GM21723 (cell line): Measurements from ENCODE around the gene C11orf91.
"Not testable (repeated sequence)": the region's sequence is repeated elsewhere in the genome, so short reads cannot be mapped to it uniquely, and the experiment has no call there.

Experiments
- ATAC-seq: cut with Tn5 transposase; IDR thresholded peaks from one replicate; pipeline ENCODE4 v1.9.1; 2021; ENCODE audit warnings: mild to moderate bottlenecking, moderate library complexity; ENCODE audit not compliant: unreplicated experiment

The C11orf91 gene

GRCh38 chr11:33721984-33722383 lies 21.4 kb upstream of the C11orf91 start:
- ATAC-seq: no peak

GRCh38 chr11:33721426-33721825 lies 20.8 kb upstream of the C11orf91 start:
- ATAC-seq: no peak

DNA sequence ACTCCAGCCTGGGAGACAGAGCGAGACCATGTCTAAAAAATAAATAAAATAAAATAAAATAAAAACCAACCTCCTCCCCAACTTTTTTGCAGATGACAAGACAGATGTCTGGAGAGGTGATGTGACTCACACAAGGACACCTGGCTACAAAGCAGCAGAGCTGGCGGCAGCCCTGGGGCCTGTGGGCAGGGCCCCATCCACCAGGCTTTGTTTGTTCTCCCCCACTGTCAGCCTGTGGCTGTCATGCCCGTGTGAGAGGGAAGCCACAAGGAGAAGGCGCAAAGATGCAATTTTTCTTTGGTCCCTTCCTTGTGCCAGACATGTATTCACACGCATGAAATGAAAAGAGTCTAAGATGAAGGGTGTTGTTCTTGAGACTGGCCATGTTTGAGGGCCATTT lies 19.0 kb upstream of the C11orf91 start:
- no peak for ATAC-seq

- no peak for ATAC-seq
These were observed 17.8 kb upstream of the C11orf91 start for GRCh38 chr11:33718440-33718839.

DNA sequence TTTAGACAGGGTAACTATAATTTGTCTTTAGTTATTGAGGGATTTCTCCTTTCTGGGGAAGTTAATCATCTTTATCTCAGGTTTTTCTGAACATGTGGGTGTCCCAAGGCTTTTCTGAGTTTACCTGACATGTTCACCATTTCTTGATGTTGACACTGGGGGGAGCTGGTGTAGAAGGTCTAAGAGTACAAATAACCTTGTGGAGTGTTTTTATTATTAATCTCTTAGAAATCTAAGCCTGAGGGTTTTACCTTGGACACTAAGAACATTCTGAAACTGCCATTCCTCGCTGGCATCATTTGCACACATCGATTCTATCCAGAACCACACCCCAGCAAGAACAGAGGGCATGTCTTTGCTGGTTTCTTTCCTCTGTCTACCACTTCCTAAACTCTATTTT lies 15.6 kb upstream of the C11orf91 start:
- ATAC-seq: no peak

DNA sequence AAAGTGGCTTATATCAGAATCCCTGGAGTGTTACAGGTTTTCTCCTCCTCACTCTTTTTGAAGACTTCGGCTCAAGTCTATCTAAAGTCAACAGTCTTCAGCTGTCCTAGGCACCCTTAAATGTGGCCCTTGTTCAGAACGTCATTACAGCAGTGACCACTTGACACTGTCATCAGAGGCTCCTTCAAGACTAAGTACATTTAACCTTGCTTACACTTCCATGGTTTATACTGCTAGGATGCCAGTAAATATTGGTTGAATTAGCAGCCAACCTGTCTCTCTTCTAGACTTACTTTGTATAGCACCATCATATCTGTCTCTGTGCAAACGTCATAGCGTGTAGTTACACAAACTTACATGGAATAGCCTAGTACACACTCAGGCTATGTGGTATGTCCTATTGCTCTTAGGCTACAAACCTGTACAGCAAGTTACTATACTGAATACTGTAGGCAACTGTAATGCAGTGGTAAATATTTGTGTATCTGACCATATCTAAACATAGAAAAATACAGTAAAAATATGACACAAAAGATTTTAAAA lies 13.3 kb upstream of the C11orf91 start:
- ATAC-seq: no peak

DNA sequence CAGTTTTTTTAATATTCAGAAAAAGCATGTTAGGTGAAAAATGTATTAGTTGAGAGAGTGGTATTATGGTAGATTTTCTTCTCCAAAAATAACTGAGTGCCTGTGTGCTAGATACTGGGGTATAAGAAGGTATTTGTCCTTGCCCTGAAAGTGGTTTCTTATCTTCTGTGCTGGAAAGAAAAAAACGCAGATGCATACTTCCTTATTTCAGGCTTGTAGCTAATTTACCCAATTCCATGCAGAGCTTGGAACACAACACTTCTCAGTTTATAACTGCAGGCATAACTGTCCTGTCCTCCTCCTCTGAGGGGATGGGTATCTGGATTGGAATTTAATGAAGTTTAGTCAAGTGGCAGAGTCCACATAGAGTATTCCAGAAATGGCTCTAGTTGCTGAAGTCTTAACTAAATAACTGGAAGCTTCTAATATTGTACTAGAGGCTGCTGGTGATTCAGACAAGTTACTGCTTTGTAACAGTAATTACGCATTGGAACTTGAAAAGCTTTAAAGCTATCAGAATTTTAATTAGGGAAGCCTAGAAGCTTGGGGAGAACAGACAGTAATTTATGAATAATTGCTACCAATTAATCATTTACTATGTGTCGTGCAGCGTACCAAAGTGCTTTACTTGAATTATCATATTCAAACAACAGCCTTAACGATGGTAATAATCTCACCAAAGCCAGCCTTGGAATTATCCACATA lies 12.7 kb upstream of the C11orf91 start:
- no peak for ATAC-seq

GRCh38 chr11:33712436-33712835 lies 11.8 kb upstream of the C11orf91 start:
- no peak for ATAC-seq

DNA sequence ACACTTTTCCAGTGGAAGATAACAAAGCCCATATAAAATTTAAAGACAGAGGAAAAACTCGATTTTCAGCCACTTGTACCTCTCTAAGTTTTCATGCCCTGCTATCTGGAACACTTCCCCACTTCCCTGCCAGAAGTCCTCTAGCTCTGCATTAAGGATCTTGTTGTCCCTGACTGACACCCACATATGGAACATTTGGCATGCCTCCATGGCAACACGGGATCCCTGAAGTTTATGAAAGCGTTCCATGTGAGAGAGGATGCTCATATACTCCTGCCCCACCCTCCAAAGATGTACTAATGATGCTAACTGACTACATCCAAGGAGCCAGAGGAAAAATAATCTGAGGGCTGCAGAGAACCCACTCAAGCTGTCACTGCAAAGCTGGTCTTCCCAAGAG lies 8.8 kb upstream of the C11orf91 start:
- ATAC-seq: no peak

GRCh38 chr11:33708985-33709384 lies 8.4 kb upstream of the C11orf91 start:
- ATAC-seq: no peak

DNA sequence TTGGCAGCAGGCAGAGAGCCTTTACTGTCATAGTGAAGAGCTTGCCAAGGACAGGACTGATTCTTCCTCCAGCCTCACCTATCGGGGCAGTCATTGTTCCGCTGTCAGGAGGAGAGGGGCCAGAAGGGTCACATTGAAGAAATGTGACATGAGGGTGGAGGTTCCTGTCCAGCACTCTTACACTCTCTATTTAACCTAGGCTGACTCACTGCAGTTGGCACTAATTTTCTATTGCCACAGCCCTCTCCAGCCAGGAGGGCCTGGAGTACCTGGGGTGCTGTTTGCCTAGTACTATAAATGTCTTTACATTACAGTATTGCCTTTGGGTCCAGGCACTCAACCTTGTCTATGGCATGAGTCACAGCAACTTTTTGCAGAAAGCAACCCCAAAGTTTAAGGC lies 7.2 kb upstream of the C11orf91 start:
- ATAC-seq: not testable (repeated sequence)

DNA sequence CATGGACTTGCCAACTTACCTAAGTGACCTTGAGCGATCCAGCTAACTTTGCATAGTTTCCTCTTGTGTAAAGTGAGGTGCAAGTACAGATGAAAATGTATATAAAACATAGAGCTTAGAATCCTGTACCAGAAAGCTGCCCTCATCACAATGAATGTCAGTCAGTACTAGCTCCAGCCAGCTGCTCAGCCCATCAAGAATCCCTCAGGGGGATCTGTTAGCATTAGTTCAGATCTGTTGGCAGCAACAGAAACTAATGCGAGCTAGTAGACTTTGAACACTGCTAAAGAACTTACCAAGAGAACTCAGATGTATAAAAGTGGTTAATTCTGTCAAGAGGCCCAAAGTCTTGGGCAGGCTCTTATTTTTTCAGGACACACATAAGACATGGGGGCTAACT lies 6.3 kb upstream of the C11orf91 start:
- ATAC-seq: no peak

DNA sequence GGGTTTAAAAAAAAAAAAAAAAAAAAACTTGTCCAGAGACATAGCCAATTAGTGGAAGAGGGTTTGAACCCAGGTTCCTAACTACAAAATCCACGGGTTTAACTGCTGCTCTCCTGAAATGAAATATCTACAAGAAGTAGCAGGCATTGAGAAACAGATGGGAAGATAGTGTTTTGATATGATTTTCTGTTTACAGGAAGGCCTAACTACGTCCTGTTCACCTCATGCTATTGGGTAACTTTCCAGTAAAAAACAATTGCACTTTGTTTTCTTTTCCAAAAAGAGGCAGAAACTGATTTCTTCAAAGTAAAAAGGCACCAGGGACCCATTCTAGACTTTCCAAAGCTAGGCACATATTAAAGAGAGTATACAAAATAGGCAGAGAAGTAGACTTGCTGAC lies 5.9 kb upstream of the C11orf91 start:
- ATAC-seq: no peak

- ATAC-seq: no peak
These were observed 3.8 kb upstream of the C11orf91 start for GRCh38 chr11:33704240-33705002.

GRCh38 chr11:33703788-33704187 lies 3.2 kb upstream of the C11orf91 start:
- no peak for ATAC-seq

DNA sequence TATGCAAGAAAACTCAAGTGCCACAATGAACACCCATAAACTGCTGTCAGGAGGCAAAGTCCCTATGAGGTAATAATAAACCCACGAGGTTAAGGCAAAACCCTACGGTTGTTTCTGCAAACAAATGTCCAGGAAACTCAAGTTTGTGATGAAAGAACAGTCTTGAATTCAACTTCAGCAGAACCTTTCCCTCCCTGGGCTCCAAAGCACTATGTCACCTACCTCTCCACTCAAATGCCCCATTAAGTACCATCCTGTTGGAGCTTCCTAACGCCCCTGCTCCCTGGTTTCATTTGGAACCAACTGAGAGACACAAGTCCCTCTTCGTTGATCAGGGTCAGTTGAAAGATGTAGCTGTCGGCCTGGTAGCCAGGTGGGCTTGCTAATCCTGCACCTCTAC lies 2.6 kb upstream of the C11orf91 start:
- ATAC-seq: no peak

DNA sequence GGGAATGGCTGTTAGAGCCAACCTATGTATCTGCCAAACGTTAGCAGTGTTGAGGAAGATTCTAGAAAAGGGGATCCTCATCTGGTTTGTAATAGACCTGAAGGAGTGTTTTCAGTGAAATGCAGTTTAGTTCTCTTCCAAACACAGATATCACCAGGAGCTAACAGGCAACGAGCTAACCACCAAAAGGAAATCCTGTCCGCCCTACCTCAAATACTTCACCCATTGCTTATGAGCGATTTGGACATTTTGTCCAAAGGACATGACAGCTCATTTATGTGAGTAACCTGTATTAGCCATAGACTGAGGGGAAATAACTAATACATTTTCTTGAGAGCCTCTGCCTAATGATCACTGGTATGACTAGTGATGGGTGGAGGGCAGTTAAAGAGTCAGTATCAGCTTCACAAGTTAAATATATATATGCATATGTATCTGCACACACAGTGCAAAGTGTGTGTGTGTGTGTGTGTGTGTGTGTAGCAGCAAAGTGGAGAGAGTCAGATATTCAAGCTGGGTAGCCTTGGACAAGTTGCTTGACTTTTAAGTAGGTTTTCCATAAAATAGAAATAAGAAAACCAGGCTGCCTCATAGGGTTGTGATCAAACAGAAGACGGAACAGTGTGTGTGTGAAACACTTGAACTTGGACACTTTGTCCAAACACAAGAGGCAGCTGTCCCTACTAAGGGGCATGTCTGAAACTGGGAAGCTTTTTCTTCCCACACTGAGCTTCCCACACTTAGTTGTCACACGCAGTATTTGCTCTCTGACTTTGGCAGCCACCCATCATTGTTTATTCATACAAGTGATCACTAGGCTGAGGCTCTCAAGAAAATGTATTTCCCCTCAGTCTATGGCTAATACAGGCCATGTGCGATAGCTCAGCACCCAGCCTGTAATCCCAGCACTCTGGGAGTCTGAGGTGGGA lies 940 bp upstream of the C11orf91 start:
- no peak for ATAC-seq

GRCh38 chr11:33700063-33700501 lies 544 bp downstream of the C11orf91 start:
- ATAC-seq: no peak

DNA sequence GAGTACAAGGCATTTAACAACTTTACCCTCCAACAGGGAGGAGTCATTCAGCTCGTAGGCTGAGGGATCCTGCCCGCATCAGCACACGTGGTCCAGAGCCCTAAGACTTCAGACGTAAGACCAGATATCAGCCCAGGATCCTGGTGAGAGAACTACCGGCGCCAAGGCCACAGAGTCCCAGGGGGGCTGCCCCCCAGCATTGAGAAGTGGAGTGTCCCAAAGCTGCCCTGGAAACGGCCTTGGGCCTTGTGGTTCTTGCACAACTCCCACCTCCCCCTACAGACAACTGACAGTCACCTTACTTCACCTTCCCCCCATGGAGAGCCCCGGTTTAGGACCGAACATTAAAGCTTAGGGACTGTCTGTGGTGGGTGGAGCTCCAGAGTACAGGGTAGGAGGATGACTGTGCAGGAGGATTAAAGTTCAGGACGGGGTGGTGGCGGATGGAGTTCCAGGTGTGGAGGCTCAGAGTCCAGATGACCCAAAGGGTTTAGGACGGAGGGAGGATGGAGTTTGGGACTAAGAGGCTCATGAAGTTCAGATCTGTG lies 1.0 kb downstream of the C11orf91 start:
- ATAC-seq: no peak

DNA sequence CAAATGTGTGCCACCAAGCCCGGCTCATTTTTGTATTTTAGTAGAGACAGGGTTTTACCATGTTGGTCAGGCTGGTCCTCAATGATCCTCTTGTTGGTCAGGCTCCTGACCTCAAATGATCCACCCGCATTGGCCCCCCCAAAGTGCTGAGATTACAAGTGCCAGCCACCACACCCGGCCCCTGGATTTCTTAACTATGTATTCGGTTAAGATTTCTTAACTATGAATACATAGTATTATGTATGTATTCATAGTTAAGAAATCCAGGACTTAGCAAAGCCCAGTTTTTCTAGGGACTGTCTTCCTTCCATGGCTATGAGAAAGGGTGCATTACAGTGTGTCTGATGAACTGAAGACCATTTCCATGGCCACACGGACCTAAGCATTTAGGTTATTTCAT lies 1.7 kb downstream of the C11orf91 start:
- ATAC-seq: no peak

DNA sequence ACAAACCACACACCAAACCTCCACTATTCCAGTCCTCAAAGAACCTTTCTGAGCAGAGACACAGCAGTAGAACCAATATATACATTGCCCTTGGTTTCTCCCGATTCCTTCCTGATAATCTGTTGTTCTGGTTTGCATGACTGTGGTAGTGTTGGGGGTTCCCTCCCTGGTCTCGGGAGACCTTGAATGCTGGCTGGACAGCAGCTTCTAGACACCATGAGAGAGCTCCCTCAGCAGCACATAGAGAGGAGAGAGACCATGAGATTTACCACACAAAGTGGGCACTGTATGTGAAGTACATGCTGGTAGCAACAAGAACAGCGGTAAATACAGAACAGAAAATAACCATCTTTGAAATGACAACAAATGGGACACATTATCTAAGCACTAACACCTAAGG lies 2.6 kb downstream of the C11orf91 start:
- ATAC-seq: no peak
